Endometrial microvascular endothelial cells (primary cell): ENCODE data around the gene KIRREL3. TPM values are rescaled to one million over a fixed set of nuclear protein-coding genes. Genes with fewer than 3 reads are reported as not detected.

ENCODE experiments used
- in situ Hi-C: cut with HindIII; loops from 2 replicates; pipeline ENCODE4 v1.10.0; 2017; ENCODE audit warnings: low sequenced_read_pairs, low pct_unique_long_range_greater_than_20kb; ENCODE audit errors: inconsistent ontology term
- total RNA-seq: library from RNA; depleted of rRNA; stranded (reverse); fragments of >200 nt; gene quantifications from one replicate; pipeline ENCODE4 v1.2.3, GENCODE V29; 2015; ENCODE audit errors: inconsistent ontology term

KIRREL3 gene
- total RNA-seq, 1 donor from 2014 or later = 0.56 TPM

GRCh38 chr11:126446581-126446980 lies 554.0 kb downstream of the KIRREL3 start:
- in situ Hi-C loops = no loop called here

GRCh38 chr11:126444072-126444471 lies 556.5 kb downstream of the KIRREL3 start:
- in situ Hi-C loops = no loop called here

GRCh38 chr11:126443120-126443519 lies 557.5 kb downstream of the KIRREL3 start:
- in situ Hi-C loops = no loop called here

GRCh38 chr11:126440792-126441514 lies 559.6 kb downstream of the KIRREL3 start:
- in situ Hi-C loops = no loop called here

GRCh38 chr11:126440276-126440675 lies 560.3 kb downstream of the KIRREL3 start:
- in situ Hi-C loops = no loop called here

GRCh38 chr11:126438691-126439090 lies 561.9 kb downstream of the KIRREL3 start:
- in situ Hi-C loops = no loop called here

GRCh38 chr11:126438272-126438671 lies 562.3 kb downstream of the KIRREL3 start:
- in situ Hi-C loops = no loop called here

- in situ Hi-C loops = no loop called here
Measured at GRCh38 chr11:126437731-126438130, 562.8 kb downstream of the KIRREL3 start.

GRCh38 chr11:126436209-126436755 lies 564.3 kb downstream of the KIRREL3 start:
- in situ Hi-C loops = no loop called here

- in situ Hi-C loops = no loop called here
Measured at GRCh38 chr11:126434950-126435335, 565.6 kb downstream of the KIRREL3 start.

GRCh38 chr11:126433989-126434949 lies 566.3 kb downstream of the KIRREL3 start:
- in situ Hi-C loops = no loop called here

GRCh38 chr11:126433244-126433846 lies 567.2 kb downstream of the KIRREL3 start:
- in situ Hi-C loops = no loop called here

GRCh38 chr11:126432525-126432924 lies 568.0 kb downstream of the KIRREL3 start:
- in situ Hi-C loops = no loop called here

GRCh38 chr11:126432065-126432461 lies 568.5 kb downstream of the KIRREL3 start:
- in situ Hi-C loops = no loop called here

- in situ Hi-C loops = no loop called here
Measured at GRCh38 chr11:126431401-126432064, 569.0 kb downstream of the KIRREL3 start.

- in situ Hi-C loops = no loop called here
Measured at GRCh38 chr11:126430581-126431335, 569.8 kb downstream of the KIRREL3 start.

GRCh38 chr11:126426820-126427749 lies 573.5 kb downstream of the KIRREL3 start:
- in situ Hi-C loops = no loop called here
